LoVo (cell line): ENCODE results near the gene GNL3.
"Not testable (repeated sequence)": the region's sequence is repeated elsewhere in the genome, so short reads cannot be mapped to it uniquely, and the experiment has no call there.

ENCODE experiments used
- DNase-seq: peaks from one replicate; pipeline ENCODE4 v3.0.0-alpha.2; 2016; ENCODE audit warnings: low spot score

Gene GNL3

DNA sequence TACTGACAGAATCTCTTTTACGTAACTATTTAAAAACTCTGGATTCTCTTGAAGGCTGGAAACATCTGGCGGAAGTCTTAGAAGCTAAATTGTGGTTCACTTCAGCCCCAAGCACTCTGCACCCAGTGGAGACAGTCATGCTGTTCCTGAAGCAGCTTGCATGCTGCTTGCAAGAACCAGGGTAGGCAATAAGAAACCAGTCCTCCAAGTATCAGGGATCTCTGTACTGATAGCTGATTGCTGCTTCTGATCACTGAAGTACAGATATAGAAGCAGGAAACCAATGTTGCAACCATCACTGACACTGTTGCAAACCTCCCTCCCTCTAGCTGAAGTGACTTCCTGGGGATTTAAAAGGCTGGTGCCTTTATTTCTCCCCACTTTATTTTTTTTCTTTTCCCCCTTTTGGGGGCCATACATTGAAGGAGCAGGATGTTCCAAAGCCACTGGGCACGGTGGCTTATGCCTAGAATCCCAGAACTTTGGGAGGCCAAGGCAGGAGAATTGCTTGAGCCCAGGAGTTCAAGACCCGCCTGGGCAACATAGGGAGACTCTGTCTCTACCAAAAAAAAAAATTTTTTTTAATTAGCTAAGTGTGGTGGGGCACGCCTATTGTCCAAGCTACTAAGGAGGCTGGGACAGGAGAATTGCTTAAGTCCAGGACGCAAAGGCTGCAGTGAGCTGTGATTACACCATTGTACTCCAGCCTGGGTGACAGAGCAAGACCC is 35.3 kb downstream of the GNL3 start:
- DNase-seq = no peak

DNA sequence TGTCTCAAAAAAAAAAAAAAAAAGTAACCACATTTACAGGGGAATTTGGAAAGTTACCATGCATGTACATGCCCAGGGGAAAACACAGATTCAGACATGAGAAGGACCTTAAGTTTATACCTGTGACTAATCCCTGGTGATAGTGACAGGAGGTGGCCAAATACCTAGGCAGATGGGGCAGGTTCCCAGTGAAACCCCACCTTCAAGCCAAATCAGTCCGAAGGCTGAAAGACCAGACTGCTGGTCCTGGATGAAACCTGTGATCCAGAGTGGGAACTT is 35.8 kb downstream of the GNL3 start:
- DNase-seq = no peak

DNA sequence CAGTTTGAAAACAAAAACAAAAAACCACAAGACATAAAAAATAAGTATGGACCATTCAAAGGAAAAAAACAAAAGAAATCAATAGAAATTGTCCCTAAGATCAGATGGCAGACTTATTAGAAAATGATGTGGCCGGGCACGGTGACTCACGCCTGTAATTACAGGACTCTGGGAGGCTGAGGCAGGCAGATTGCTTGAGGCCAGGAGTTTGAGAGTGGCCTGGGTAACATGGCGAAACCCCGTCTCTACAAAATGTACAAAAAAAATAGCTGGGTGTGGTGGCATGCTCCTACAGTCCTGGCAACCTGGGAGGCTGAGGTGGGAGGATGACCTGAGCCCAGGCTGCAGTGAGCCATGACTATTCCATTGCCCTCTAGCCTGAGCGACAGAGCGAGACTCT is 36.7 kb downstream of the GNL3 start:
- DNase-seq = no peak

DNA sequence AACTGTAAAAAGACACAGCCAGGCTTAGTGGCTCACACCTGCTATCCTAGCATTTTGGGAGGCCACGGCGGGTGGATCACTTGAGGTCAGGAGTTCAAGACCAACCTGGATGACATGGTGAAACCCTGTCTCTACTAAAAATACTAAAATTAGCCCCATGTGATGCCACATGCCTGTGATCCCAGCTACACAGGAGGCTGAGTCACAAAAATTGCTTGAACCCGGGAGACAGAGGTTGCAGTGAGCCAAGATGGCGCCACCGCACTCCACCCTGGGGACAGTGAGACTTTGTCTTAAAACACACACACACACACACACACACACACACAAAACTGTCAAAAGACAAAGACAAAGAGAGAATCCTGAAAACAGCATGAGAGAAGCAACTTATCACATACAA is 38.1 kb downstream of the GNL3 start:
- DNase-seq = no peak

DNA sequence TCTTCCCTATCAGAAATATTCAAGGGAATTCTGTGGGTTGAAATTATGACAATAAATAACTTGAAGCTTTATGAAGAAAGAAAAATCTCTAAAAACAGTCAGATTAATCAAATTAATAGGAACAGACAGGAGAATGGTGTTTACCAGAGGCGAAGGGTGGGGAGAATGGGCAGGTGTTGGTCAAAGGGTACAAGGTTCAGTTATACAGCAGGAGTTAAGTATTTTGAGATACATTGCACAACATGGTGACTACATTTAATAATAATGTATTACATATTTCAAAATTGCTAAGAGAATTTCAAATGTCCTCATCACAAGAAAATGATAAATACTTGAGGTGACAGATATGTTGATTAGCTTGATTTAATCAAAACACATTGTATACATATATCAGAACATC is 38.7 kb downstream of the GNL3 start:
- DNase-seq = no peak

DNA sequence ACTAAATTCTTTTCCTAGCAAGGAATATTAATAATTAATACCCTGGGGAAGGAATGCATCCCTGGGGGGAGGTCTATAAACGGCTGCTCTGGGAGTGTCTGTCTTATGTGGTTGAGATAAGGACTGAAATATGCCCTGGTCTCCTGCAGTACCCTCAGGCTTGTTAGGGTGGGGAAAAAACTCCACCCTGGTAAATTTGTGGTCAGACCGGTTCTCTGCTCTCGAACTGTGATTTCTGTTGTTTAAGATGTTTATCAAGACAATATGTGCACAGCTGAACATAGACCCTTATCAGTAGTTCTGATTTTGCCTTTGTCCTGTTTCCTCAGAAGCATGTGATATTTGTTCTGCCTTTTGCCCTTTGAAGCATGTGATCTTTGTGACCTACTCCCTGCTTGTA is 42.9 kb downstream of the GNL3 start:
- DNase-seq = not testable (repeated sequence)

DNA sequence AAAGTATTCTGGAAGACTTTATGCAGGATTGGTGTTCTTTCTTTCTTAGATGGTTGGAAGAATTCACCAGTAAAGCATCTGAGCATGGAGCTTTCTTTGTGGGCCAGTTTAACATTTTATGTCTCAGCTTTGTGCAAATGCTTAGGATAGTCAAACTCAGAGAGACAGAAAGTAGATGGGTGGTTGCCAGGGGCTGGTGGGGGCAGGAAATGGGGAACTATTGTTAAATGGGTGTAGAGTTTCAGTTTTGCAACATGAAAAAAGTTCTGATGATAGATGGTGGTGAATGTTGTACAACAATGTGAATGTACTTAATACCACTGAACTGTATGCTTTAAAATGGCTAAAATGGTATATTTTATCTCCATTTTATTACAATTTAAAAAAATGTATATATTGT is 44.8 kb downstream of the GNL3 start:
- DNase-seq = no peak

DNA sequence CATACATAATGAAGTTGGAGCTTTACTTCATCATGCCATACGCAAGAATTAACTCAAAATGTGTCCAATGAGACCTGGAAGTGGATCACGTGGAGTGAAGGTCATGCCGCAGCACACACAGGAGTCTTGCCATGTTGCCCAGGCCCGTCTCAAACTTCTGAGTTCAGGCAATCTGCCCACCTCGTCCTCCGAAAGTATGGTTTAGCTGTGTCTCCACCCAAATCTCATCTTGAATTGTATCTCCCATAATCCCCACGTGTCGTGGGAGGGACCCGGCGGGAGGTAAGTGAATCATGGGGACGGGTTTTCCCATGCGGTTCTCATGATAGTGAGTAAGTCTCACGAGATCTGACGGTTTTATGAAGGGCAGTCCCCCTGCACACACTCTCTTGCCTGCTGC is 45.8 kb downstream of the GNL3 start:
- no peak for DNase-seq

DNA sequence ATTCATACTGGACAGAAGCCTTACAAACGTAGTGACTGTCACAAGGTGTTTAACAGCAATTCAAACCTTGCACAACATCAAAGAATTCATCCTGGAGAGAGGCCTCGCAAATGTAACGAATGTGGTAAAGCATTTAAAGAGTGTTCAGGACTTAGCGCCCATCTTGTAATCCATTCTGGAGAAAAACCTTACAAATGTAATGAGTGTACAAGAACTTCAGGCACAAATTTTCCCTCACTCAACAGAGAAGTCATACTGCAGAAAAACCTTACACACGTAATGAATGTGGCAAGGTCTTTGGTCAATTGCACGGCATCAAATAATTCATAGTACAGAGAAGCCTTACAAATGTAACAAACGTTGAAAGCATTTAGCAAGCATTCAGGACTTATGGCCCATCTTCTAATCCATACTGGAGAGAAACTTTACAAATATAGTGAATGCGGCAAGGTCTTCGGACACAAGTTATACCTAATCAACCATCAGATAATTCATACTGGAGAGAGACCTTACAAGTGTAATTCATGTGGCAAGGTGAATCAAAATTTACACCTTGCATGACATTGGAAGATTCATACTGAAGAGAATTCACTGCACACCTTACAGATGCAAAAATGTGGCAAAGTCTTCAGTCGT is 47.5 kb downstream of the GNL3 start:
- no peak for DNase-seq

DNA sequence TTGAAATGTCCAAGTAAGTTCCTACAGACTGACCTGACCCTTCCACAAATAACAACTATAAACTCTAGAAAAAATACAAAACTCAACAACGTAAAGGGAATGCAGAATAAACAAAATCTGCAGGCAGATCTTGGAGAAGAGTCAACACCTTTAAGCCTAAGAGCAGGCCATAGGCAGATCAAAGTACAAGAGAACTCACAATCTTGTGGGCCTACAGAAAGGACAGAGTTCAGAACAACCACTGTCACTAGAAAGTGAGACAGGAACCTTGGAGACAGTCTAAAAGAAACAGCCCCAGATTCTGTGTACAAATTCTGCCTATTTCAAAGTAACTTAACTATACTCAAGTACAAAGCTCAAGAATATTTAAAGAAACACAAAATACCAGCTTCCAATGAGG is 53.9 kb downstream of the GNL3 start:
- DNase-seq = no peak

DNA sequence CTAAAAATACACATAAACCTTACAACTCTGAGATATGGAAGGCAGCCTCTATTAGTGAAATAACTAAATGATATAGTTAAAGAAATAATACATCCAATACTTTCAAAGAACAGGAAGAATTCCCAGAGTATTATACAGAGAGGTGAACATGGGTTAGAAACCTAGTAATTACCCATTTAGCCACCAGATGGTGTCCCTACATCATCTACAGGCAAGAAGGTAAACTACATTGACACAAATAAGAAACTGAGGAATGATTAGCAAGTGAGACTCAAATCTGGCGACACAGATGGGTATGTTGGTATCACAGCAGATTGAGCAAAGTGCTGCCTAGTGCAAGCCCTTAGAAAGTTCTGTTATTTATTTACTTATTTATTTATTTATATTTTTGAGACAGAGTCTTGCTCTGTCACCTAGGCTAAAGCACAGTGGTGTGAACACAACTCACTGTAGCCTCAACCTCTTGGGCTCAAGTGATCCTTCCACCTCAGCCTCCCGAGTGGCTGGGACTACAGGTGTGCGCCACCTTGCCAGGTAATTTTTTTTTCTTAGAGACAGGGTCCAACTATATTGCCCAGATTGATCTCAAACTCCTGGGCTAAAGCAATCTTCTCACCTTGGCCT is 56.7 kb downstream of the GNL3 start:
- DNase-seq = peak; percentile 5

DNA sequence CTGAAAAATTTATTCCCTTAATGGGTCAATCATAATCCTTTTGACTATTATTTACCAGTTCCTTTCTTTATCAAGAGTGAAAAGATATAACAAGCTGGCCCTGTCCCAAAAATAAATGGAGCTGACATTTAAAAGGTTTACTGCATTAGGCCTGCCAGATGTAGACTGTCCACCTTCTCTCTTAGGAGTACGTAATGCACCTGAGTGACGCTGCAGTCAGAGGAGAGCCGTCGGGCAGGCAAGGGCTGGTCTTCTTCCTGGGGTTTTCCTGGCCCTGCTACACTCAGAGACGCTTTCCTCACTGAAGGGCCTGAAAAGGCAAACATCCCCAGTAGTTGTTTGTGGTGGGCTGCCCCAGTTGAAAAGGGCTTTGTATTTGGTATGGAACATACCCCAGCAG is 57.3 kb downstream of the GNL3 start:
- no peak for DNase-seq

DNA sequence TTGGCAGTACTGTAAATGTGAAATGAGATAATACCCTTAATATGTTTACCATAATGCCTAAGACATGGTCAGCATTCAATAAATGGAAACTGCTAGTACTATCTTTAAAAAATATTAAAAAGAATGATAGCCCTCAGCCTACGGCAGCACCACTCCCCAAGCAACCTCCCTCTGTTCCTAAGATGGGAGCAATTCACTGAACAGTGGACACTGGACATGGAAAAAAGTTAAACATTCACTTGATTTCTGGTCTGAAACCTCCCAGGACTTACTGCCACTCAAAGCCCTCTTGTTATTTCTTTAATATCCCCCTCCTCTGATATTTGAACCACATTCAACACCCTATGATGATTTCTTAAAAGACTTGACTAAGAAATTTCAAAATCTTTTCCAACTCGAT is 57.9 kb downstream of the GNL3 start:
- DNase-seq = no peak
